Dendritic cell treated with granulocyte-macrophage colony-stimulating factor and Interleukin-4, amounts not matched to agents 40 ng/mL and 50 ng/mL, for 4 days (primary cell): Measurements from ENCODE around the gene PDE11A.
A peak's percentile ranks its signal among the peaks of the same experiment; 100 is the strongest.

Experiments used
- H3K27ac Mint-ChIP-seq: one replicate; pipeline ENCODE4 v1.8.0; 2022; ENCODE audit warnings: mild to moderate bottlenecking, mixed read lengths
- H3K27me3 Mint-ChIP-seq: one replicate; pipeline ENCODE4 v1.8.0; 2022; ENCODE audit warnings: mild to moderate bottlenecking, mixed read lengths
- H3K36me3 Mint-ChIP-seq: one replicate; pipeline ENCODE4 v1.8.0; 2022; ENCODE audit warnings: low read depth, mixed read lengths
- H3K4me1 Mint-ChIP-seq: one replicate; pipeline ENCODE4 v1.8.0; 2022; ENCODE audit warnings: low read depth, mixed read lengths
- H3K4me3 Mint-ChIP-seq: one replicate; pipeline ENCODE4 v1.8.0; 2022; ENCODE audit warnings: mild to moderate bottlenecking, moderate library complexity, mixed read lengths
- H3K9me3 Mint-ChIP-seq: one replicate; pipeline ENCODE4 v1.8.0; 2022; ENCODE audit warnings: mixed read lengths
- intact Hi-C: fragments of 100-400 bp; cut with micrococcal nuclease; formaldehyde crosslinking; loops from one replicate; pipeline ENCODE4 v1.15.0; 2022

PDE11A gene

DNA sequence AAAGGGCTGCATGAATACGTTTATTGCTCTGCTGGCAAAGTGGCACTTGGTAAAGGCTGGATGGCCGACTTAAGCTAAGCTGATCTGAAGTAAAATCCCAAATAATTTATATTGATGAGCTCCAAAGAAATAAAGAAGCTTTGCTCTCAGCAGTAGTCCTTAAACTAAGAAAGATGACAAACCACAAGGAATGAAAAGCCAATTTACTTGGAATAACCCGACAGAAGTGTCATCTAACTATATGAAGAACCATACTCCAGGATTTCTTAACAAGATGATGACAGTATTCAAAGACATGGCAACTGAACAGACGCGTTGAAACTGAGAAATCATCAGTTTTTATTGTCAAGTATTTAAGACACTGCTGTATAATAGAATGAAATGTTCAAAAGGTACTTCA is 294.1 kb downstream of the PDE11A start:
- Mint-ChIP-seq H3K4me1 (no peaks in the 10 kb centered on the region), H3K4me3 (no peak overlapping the region)
- intact Hi-C loops, result no loop called here

DNA sequence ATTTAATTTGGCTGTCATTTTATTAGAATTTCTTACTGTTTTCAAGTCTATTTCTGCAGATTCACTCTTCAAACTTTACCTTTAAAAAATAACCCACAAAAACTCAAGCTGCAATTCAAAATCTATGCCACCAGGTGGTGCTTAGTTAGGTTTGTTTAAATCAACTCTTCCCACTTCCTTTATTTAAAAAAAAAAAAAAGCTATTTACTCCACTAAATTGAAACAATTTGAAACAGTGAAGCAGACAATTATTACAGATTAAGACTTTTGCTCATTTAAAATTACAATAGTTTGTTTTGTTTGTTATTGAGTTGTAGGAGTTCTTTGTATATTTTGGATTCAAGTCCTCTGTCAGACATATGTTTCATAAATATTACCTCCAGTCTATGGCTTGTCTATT is 300.0 kb downstream of the PDE11A start:
- Mint-ChIP-seq H3K27me3 (no peaks in the 10 kb centered on the region), H3K4me3 (no peak overlapping the region), H3K27ac (no peak overlapping the region), H3K4me1 (no peaks in the 10 kb centered on the region), H3K9me3 (peaks cover 10% of the 10 kb centered on the region), H3K36me3 (no peaks in the 10 kb centered on the region)
- intact Hi-C loops, result no loop called here

More for the DNA sequence above, 294.1 kb downstream of the PDE11A start:
- H3K27me3 Mint-ChIP-seq, result no peaks in the 10 kb centered on the region
- no peaks in the 10 kb centered on the region for H3K36me3 Mint-ChIP-seq
- no peak overlapping the region for H3K27ac Mint-ChIP-seq
- peaks cover 23% of the 10 kb centered on the region for H3K9me3 Mint-ChIP-seq

DNA sequence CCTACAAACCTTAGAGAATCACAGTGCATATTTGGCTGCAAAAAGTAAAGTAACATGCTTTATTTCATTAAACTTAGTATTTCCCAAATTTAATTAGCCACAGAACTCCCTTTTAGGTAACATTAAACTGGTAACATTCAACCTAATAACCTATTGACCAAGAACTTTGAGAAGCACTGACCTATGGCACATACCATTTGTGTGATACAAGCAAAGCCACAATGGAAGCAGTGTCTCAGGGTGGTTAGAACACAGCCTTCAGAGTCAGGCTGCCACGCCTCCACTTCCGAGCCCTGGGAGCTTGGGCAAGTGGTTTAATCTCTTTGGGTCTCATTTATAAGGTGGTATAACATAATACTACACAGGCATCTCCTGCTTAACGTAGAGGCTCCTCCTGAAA is 301.4 kb downstream of the PDE11A start:
- no peaks in the 10 kb centered on the region for H3K27me3 Mint-ChIP-seq
- H3K36me3 Mint-ChIP-seq, result no peaks in the 10 kb centered on the region
- H3K4me3 Mint-ChIP-seq, result no peak overlapping the region
- no peak overlapping the region for H3K27ac Mint-ChIP-seq
- H3K9me3 Mint-ChIP-seq, result peaks cover 10% of the 10 kb centered on the region
- intact Hi-C loops, result no loop called here
- no peaks in the 10 kb centered on the region for H3K4me1 Mint-ChIP-seq

DNA sequence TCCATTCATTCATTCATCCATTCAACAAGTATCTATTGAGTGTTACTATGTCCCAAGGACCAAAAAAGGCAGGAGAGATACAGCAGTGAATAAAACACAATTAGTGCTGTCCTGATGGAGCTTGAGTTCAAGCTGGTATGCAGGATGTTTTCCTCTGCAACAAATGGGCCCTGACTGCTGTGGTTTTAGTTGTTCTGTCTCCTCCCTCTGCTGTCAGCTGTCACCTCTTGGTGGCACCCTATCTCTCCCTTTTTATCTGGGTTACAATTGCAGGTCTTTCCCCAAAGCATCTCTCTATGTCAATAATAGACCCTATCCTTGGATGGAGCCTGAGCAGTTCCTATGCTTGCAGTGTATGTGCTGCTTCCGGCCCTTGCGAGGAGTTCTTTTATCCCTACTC is 304.8 kb downstream of the PDE11A start:
- H3K4me3 Mint-ChIP-seq, result no peak overlapping the region
- no peaks in the 10 kb centered on the region for H3K36me3 Mint-ChIP-seq
- peaks cover 4% of the 10 kb centered on the region for H3K27me3 Mint-ChIP-seq
- H3K27ac Mint-ChIP-seq, result no peak overlapping the region
- no peaks in the 10 kb centered on the region for H3K9me3 Mint-ChIP-seq
- peaks cover 6% of the 10 kb centered on the region for H3K4me1 Mint-ChIP-seq
- intact Hi-C loops, result loop anchor here (10.0 kb wide), 2 partner anchors 53 to 603 kb away; no protein-coding TSS in a partner anchor

DNA sequence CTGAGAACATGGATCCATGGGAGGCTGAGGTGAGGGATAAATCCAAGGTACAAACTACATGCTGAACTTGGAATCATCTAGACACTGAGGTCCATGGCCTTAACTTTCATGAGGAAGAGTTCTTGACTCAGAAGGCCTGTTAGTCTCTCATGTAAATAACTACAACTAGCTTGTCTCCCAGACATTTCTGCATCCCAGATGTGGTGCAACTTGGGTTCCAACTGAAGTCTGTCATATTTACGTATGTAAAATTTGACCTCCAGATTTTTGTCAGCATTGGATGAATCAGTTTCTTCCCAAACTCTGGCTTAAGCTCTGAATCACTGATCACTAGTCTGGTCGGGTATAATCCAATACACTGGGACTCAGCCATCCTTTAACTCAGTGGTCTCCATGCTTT is 306.9 kb downstream of the PDE11A start:
- no peak overlapping the region for H3K4me3 Mint-ChIP-seq
- H3K9me3 Mint-ChIP-seq, result no peaks in the 10 kb centered on the region
- H3K27ac Mint-ChIP-seq, result no peak overlapping the region
- intact Hi-C loops, result loop anchor here (10.0 kb wide), 2 partner anchors 51 to 601 kb away; no protein-coding TSS in a partner anchor
- H3K4me1 Mint-ChIP-seq, result peaks cover 6% of the 10 kb centered on the region
- H3K27me3 Mint-ChIP-seq, result peaks cover 12% of the 10 kb centered on the region
- H3K36me3 Mint-ChIP-seq, result no peaks in the 10 kb centered on the region

DNA sequence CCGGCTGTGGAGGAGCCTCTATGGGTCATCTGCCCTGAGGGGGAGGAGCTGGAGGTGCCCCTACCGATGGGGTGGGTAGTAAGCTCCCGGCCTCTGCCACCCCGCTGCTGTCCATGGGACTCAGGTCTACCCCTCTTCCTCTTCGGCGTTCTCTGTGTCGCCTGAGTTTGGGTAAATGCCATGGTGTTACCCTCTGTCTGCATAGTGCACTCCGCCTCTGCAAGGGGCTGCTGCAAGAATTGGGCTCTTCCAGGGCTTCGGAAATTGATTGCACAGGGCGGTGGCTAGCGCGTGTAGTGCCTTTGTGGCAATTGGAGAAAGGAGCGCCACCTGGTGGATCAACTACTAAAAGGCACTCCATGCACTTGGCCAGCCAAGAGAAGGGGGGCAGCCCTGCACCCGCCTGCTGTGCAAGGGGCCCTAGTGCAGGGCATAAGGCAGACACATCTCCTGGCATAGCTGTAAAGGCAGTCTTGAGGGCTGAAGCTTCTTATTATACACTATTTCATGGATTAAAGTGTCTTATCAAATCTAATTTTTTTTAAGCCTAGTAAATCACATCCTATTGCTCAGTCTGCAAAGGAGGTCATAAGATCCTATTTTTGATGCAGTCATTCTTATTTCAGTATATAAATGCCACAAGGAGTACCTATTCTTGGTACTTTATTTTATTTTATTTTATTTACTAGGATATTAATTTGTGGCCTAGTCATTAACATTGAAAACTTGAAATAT is 308.9 kb downstream of the PDE11A start:
- peaks cover 6% of the 10 kb centered on the region for H3K4me1 Mint-ChIP-seq
- peaks cover 12% of the 10 kb centered on the region for H3K27me3 Mint-ChIP-seq
- no peaks in the 10 kb centered on the region for H3K9me3 Mint-ChIP-seq
- H3K27ac Mint-ChIP-seq, result no peak overlapping the region
- peak overlapping the region; percentile 27 for H3K4me3 Mint-ChIP-seq
- intact Hi-C loops, result loop anchor here (5.0 to 10.0 kb wide), 3 partner anchors 49 to 599 kb away; no protein-coding TSS in a partner anchor
- H3K36me3 Mint-ChIP-seq, result no peaks in the 10 kb centered on the region

DNA sequence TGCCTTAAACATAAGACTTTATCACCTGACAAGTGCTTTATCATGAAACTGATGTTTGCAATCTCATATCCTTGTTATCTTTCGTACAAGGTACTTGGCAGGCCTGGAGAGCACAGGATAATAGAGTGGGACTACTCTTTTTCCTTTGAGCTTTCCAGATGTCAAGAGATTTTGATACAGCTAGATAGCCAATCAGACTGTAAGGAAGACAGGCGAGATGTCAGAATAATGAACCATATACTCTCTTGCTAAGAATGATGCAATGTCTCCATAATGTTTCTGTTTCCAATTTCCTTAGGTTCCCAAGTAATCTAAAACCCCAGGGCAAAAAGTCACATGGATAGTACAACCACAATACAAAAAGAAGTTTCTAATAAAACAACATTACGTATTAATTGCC is 313.1 kb downstream of the PDE11A start:
- Mint-ChIP-seq H3K9me3 (no peaks in the 10 kb centered on the region), H3K4me1 (peaks cover 6% of the 10 kb centered on the region), H3K36me3 (no peaks in the 10 kb centered on the region), H3K27ac (no peak overlapping the region), H3K4me3 (no peak overlapping the region), H3K27me3 (peaks cover 12% of the 10 kb centered on the region)
- intact Hi-C loops, result no loop called here

DNA sequence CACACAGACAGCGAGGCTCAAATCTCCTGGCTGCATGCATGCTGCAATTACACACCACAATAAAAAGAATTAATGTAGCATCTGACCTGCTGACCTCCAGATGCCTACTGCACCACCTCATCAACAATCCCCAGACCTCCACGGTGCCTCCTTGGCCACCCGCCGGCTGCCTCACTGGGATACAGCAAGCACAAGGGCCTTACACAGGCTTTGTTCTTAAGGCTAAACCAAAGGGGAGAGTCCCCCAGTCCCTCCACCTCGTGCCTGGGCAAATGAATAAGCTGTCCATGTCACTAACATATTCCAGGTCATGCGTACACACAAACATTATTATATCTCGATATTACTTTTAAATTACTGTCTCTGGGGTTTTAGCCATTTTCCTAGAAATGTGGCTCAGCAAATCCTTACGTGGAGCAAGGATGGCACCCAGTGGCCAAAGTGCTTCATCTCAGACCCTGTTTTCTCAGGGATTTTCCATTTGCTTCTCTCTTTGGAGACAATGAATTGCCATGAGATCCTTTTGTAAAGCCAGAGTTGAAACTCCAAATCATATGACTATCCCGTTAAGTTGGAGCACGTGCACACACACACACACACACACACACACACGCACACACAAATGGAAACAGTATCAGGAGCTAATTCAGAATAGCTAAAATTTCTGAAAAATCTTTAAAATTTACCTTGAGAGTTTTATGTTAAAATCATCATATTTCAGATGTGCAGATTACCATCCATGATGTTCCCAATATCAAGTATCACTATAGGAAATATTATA is 313.8 kb downstream of the PDE11A start:
- Mint-ChIP-seq H3K36me3 (no peaks in the 10 kb centered on the region), H3K27ac (no peak overlapping the region), H3K9me3 (no peaks in the 10 kb centered on the region), H3K27me3 (peaks cover 12% of the 10 kb centered on the region), H3K4me1 (peaks cover 10% of the 10 kb centered on the region), H3K4me3 (no peak overlapping the region)
- intact Hi-C loops, result no loop called here

DNA sequence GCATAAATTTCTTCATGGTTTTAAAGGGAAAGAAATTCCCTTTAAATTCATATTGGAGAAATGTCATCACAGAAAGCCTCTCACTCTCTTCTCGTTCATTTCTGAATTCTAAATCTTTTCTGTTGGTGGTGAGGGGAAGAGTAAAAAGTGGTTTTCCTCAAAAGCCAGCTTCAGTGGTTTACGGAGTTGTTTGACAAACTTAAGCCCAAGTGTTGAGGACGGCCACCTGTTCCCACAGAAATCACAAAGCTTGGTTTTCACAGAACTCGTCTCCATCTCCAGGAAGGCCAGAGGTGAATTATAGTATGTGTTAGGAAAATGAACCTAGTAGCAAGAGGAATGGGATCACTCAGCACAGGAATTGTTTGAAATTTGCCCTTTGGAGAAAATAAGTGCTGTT is 316.2 kb downstream of the PDE11A start:
- Mint-ChIP-seq H3K27me3 (peaks cover under 1% of the 10 kb centered on the region), H3K4me3 (no peak overlapping the region), H3K4me1 (peaks cover 5% of the 10 kb centered on the region), H3K27ac (no peak overlapping the region), H3K36me3 (no peaks in the 10 kb centered on the region), H3K9me3 (no peaks in the 10 kb centered on the region)
- intact Hi-C loops, result no loop called here

DNA sequence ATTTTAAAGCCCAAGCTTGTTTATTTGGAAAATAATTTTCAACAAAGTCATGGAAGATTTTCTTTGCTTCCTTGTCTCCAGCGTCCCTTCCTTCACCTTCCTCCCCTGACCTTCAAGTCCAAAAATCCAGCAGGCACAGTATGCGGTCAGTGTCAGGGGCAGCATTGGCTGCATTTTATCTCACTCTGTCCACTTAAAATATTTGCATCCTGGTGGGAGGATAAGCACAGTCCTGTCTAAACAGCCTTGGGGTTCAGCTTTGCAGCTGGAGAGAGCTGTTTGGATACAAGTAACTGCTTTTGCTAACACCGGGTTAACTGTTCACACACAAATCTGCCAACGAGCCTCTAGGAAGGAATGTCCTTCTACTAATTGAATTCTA is 318.1 kb downstream of the PDE11A start:
- Mint-ChIP-seq H3K4me3 (no peak overlapping the region), H3K27ac (peak overlapping the region; percentile 39), H3K27me3 (no peaks in the 10 kb centered on the region), H3K36me3 (no peaks in the 10 kb centered on the region), H3K9me3 (no peaks in the 10 kb centered on the region), H3K4me1 (peaks cover 9% of the 10 kb centered on the region)
- intact Hi-C loops, result no loop called here

DNA sequence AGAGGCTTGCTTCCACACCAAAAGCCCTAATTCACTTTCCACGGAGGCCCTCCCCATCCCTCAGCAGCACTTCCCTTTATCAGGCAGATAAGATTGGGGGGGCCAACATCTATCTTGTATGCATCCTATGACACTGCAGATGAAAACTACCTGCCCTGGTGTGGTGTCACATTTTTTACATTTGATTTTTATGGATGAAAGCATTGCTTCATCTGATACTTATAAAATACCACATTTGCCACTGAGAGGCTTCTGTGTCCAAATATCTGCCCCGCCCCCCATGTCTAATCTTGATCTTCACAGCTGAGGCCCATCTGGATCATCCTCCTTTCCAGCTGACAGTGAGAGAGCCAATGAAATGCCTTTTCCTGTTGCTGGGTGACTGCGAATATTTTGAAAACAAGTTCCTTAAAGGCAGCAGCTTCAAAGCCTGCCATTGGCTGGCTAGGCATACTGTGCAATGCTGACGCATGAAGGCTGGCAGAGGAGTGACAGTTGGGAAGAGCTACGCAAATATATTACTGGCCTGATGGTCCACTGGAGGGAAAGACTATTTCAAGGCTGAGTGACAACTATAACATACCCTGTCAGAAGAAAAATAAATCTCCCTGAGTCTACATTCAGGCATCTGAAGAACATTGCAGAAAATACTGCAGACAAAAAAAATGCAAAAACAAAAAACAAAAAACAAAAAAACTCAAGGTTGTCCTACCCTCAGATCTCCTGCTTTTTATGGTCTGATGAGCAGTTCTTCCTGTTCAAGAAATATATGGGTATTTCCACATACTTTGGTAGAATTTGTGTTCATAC is 318.7 kb downstream of the PDE11A start:
- H3K27ac Mint-ChIP-seq, result peak overlapping the region; percentile 39

DNA sequence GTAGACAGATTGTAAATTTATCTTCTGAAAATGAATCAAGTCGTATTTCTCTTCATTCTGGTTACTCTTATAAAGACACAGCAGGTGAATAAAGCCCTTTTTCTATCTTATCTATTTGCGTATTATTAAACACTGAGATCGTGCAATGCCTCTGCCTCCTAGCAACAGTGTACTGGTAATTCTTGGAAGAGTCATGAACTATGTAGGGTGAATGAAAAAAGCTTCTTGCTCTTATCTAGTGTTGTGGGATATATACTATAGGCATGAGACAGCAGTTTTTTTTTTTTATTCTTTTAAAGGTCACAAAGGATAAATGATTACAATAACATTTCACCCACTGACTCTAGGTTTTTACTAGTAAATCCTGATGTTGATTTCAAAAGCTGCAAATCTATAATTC is 324.2 kb downstream of the PDE11A start:
- H3K36me3 Mint-ChIP-seq, result no peaks in the 10 kb centered on the region
- no peaks in the 10 kb centered on the region for H3K27me3 Mint-ChIP-seq
- H3K27ac Mint-ChIP-seq, result no peak overlapping the region
- intact Hi-C loops, result no loop called here
- H3K4me3 Mint-ChIP-seq, result no peak overlapping the region
- H3K9me3 Mint-ChIP-seq, result peaks cover 9% of the 10 kb centered on the region
- peaks cover 16% of the 10 kb centered on the region for H3K4me1 Mint-ChIP-seq

More for the DNA sequence above, 318.7 kb downstream of the PDE11A start:
- intact Hi-C loops, result no loop called here
- H3K4me3 Mint-ChIP-seq, result no peak overlapping the region
- H3K27me3 Mint-ChIP-seq, result no peaks in the 10 kb centered on the region
- no peaks in the 10 kb centered on the region for H3K9me3 Mint-ChIP-seq
- peaks cover 9% of the 10 kb centered on the region for H3K4me1 Mint-ChIP-seq
- H3K36me3 Mint-ChIP-seq, result no peaks in the 10 kb centered on the region

DNA sequence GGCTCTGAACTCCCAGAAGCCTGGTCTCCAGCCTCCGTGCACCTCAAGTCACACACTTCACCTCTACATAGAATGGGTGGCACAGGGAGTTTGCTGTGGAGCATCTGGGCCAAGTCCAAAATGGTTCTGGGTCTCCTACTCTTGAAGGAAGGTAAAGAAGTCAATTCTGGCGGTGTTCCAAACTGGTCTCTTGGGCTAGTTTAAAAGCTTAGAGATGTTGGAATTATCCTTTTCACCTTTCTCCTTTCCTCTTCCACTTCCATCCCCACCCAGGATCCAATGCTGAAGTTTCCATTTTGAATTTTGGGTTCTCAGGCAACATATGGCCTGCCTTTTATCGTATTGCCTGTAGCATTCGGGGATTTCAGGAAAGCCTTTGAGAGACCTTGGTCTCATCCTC is 325.2 kb downstream of the PDE11A start:
- H3K27me3 Mint-ChIP-seq, result no peaks in the 10 kb centered on the region
- H3K4me1 Mint-ChIP-seq, result peaks cover 16% of the 10 kb centered on the region
- intact Hi-C loops, result no loop called here
- no peaks in the 10 kb centered on the region for H3K36me3 Mint-ChIP-seq
- H3K27ac Mint-ChIP-seq, result no peak overlapping the region
- peaks cover 9% of the 10 kb centered on the region for H3K9me3 Mint-ChIP-seq
- H3K4me3 Mint-ChIP-seq, result no peak overlapping the region

DNA sequence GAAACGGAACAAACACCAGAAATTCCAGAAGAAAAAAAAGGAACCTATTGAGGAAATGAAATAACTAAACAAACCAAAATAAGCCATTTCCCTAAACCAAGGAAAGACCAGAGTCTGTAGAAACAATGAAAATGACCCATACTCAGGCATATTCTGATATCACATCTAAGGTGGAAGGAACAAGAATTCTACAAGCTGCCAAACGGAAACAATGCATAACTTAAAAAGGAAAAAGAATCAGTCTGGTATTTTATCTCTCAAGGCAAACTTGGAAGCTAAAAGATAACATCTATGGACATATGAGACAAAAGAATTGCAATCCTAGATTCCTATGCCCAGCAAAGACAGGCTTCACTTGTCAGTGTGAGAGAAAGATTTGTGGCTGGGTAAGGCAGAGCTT is 326.2 kb downstream of the PDE11A start:
- Mint-ChIP-seq H3K4me3 (no peak overlapping the region), H3K36me3 (no peaks in the 10 kb centered on the region), H3K4me1 (peaks cover 16% of the 10 kb centered on the region), H3K27me3 (no peaks in the 10 kb centered on the region), H3K9me3 (peaks cover 9% of the 10 kb centered on the region), H3K27ac (no peak overlapping the region)
- intact Hi-C loops, result no loop called here
